Choroid plexus epithelial cell (primary cell): Measurements from ENCODE around the gene DGKI.

Source experiments
- DNase-seq: peaks from one replicate; pipeline ENCODE4 v3.0.0-alpha.2; 2010; ENCODE audit warnings: low read depth
- H3K4me3 ChIP-seq: 2 replicates; pipeline ENCODE4 v1.5.1; 2011; ENCODE audit warnings: low read depth, mild to moderate bottlenecking, control low read depth, low read length, moderate library complexity
- TF ChIP-seq, protein P1 (sequence below): conservative IDR thresholded peaks from 2 replicates; pipeline ENCODE4 v1.5.1; 2011; ENCODE audit warnings: low read depth, mild to moderate bottlenecking, control low read depth, inconsistent platforms, low read length, moderate library complexity

The DGKI gene

DNA sequence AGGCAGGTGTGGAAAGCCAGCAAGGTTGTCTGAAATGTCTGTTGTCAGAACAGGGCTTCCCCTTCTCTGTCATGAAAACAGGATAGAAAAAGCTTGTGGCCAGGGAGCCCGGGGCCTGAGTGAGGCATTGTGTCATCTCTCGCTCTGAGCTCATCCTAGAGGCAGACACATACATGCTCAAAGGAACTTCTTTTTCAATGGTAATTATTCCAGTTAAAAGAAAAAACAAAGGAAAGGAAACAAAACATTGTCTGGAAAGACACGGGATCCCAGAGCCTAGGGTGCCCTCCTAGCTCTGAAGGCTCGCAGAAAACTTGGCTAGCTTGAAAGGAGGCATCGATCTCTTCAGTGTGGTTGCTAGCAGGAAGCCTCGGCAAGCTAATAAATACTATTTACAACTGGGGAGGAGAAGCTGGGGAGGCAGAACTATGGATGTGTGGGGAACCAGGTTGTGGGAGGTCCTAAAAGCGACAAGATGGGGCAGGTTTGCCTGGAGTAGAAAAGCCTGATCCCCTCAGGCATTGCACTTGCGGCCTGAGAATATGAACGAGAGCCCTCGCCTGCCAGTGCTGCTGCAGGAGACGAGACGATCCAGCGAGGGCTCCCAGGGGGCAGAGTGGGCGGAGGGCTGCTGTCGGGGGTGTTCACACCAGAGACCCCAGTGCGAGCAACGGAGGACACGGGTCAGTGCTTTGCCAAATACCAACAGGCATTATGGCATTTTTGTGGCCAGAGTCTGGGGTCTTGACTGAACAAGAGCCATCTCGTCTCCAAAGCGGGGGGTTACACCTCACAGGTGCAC is 32.8 kb upstream of the DGKI start:
- TF ChIP-seq, protein P1, sequence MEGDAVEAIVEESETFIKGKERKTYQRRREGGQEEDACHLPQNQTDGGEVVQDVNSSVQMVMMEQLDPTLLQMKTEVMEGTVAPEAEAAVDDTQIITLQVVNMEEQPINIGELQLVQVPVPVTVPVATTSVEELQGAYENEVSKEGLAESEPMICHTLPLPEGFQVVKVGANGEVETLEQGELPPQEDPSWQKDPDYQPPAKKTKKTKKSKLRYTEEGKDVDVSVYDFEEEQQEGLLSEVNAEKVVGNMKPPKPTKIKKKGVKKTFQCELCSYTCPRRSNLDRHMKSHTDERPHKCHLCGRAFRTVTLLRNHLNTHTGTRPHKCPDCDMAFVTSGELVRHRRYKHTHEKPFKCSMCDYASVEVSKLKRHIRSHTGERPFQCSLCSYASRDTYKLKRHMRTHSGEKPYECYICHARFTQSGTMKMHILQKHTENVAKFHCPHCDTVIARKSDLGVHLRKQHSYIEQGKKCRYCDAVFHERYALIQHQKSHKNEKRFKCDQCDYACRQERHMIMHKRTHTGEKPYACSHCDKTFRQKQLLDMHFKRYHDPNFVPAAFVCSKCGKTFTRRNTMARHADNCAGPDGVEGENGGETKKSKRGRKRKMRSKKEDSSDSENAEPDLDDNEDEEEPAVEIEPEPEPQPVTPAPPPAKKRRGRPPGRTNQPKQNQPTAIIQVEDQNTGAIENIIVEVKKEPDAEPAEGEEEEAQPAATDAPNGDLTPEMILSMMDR: no peak
- H3K4me3 ChIP-seq: no peak overlapping the region
- DNase-seq: peak; percentile 73

GRCh38 chr7:137878333-137878961 is 31.7 kb upstream of the DGKI start:
- TF ChIP-seq, protein P1: no peak
- no peak overlapping the region for H3K4me3 ChIP-seq
- DNase-seq: peak; percentile 51

DNA sequence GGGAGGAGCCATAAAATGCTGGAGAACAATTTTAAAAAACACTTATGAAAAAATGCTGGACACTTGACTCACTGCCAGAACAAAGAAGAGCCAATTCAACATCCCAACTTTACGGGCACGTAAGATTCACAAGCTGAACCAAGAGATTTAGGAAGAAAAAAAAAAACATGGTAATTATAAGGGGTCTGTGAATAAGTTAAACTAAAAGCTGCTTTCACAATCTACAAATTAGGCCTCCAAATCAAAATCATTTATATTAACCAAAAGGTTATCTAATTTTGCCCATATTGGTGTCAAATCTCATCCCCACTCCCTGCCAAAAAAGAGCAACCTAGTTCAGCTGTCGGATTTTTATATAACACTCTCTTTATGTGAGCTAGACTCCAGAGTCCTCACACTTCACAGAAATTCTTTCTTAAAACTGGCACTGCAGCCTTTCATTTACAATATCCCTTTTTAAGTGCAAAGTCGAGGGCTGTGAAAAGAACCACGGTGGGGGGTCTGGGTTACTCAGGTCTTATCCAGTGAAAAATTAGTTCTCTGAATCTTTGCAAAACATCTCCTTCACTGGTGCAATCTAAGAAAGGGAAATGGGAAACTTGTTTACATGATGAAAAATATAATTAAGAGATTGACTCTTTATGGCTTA is 30.4 kb upstream of the DGKI start:
- DNase-seq: no peak

DNA sequence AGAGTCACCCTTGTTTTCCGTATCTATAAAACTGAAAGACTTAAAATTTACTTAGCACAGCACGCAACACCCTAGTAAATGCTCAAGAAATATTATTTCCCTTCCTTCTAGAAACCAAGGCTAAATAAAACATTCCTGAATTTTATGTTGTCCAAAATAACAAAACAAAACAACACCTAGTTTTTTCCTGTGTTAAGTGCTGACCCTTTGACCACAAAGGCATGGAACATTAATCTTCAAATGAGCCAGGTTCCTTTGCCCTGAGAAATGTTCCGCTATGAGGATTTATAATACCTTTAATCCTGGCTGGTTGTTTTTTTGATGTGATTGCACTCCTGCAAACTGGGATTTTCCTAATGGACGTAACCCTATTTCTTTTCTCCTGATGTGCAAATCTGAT is 29.0 kb upstream of the DGKI start:
- TF ChIP-seq, protein P1: no peak
- no peak for DNase-seq
- no peak overlapping the region for H3K4me3 ChIP-seq

More for the DNA sequence above, 30.4 kb upstream of the DGKI start:
- TF ChIP-seq, protein P1: no peak
- no peak overlapping the region for H3K4me3 ChIP-seq

GRCh38 chr7:137873979-137874777 is 27.4 kb upstream of the DGKI start:
- H3K4me3 ChIP-seq: no peak overlapping the region
- TF ChIP-seq, protein P1: no peak
- peak; percentile 96 for DNase-seq

DNA sequence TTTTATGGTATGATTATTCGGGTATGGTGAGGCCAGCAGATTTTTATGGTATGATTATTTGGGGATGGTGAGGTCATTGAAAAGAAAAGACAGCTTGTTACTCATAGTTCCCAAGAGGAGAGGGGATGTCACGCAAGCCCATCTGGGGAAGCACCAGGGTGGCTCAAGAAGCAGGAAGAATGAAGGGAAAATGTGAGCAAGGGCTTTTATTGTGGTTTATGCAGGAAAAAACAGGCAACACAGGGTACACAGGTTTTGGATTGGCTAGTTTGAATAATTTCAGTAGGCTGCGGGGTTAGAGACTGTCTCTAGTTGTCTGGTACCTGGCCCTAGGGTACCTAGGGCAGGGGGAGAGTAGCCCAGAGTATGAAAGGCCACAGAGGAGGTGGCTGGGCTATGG is 26.8 kb upstream of the DGKI start:
- TF ChIP-seq, protein P1: no peak
- no peak overlapping the region for H3K4me3 ChIP-seq
- peak; percentile 70 for DNase-seq
